OCI-LY3 (cell line): Measurements from ENCODE around the gene HOXD12.

Experiments
- H2AFZ ChIP-seq: fragments of 200-600, 300-600 bp; shearing (Covaris generic); 2 replicates; pipeline ENCODE4 v1.6.0; 2014; ENCODE audit warnings: antibody characterized with exemption, low read depth, low read length
- H3K27ac ChIP-seq: fragments of 200-600, 300-600 bp; sonication (generic); 2 replicates; pipeline ENCODE4 v1.5.1; 2014; ENCODE audit warnings: mild to moderate bottlenecking, low read length, moderate library complexity, mixed read lengths
- H3K27me3 ChIP-seq: fragments of 200-600, 300-600 bp; sonication (generic); 2 replicates; pipeline ENCODE4 v1.6.1; 2014; ENCODE audit warnings: low read depth, low read length, mixed read lengths
- H3K36me3 ChIP-seq: fragments of 200-600, 300-600 bp; sonication (generic); replicated peaks from 2 replicates; pipeline ENCODE3; 2014; ENCODE audit warnings: low read depth, low read length, mixed read lengths
- H3K4me1 ChIP-seq: fragments of 300-600, 200-600 bp; sonication (generic); 2 replicates; pipeline ENCODE4 v1.6.1; 2014; ENCODE audit warnings: low read length, mixed read lengths
- H3K4me2 ChIP-seq: fragments of 200-600, 300-600 bp; sonication (generic); 2 replicates; pipeline ENCODE4 v1.6.1; 2014; ENCODE audit warnings: low read length, mixed read lengths
- H3K4me3 ChIP-seq: fragments of 300-600, 200-600 bp; sonication (generic); 2 replicates; pipeline ENCODE4 v1.5.1; 2014; ENCODE audit warnings: antibody characterized with exemption, mild to moderate bottlenecking, low read length, moderate library complexity
- H3K79me2 ChIP-seq: fragments of 300-600, 200-600 bp; shearing (Covaris generic); 2 replicates; pipeline ENCODE4 v1.6.1; 2014; ENCODE audit warnings: mild to moderate bottlenecking, low read length, mixed read lengths
- H3K9ac ChIP-seq: fragments of 300-600, 200-600 bp; shearing (Covaris generic); 2 replicates; pipeline ENCODE4 v1.6.0; 2014; ENCODE audit warnings: mild to moderate bottlenecking, low read length, moderate library complexity
- H3K9me3 ChIP-seq: fragments of 200-600, 300-600 bp; shearing (Covaris generic); 2 replicates; pipeline ENCODE4 v1.6.1; 2014; ENCODE audit warnings: low read length, mixed read lengths; ENCODE audit not compliant: insufficient read depth
- H4K20me1 ChIP-seq: fragments of 200-600, 300-600 bp; sonication (generic); 2 replicates; pipeline ENCODE4 v1.6.1; 2016; ENCODE audit warnings: low read length, mixed read lengths; ENCODE audit not compliant: insufficient read depth
- EZH2phosphoT487 ChIP-seq: fragments of 200-600 bp; shearing (Covaris generic); IDR thresholded peaks from 2 replicates; pipeline ENCODE4 v1.6.1; 2018; ENCODE audit warnings: antibody characterized with exemption, mixed run types, low read depth
- TF ChIP-seq, protein P1 (sequence below): fragments of 200-600, 300-600 bp; sonication (generic); IDR thresholded peaks from 2 replicates; pipeline ENCODE4 v1.5.1; 2014; ENCODE audit warnings: antibody characterized with exemption, low read length, low read depth

Gene HOXD12

GRCh38 chr2:176124110-176124946, 24.7 kb downstream of the HOXD12 start:
- Histone ChIP-seq H3K27me3 (no peaks in the 10 kb centered on the region), H3K4me3 (no peak overlapping the region), H3K79me2 (no peaks in the 10 kb centered on the region), H3K4me1 (no peaks in the 10 kb centered on the region), H3K36me3 (no peaks in the 10 kb centered on the region), H3K9me3 (no peaks in the 10 kb centered on the region), H3K4me2 (no peak overlapping the region), H3K9ac (no peak overlapping the region), H4K20me1 (no peaks in the 10 kb centered on the region), H3K27ac (no peak overlapping the region), H2AFZ (no peak overlapping the region)
- TF ChIP-seq EZH2phosphoT487 = no peak
- TF ChIP-seq, protein P1, sequence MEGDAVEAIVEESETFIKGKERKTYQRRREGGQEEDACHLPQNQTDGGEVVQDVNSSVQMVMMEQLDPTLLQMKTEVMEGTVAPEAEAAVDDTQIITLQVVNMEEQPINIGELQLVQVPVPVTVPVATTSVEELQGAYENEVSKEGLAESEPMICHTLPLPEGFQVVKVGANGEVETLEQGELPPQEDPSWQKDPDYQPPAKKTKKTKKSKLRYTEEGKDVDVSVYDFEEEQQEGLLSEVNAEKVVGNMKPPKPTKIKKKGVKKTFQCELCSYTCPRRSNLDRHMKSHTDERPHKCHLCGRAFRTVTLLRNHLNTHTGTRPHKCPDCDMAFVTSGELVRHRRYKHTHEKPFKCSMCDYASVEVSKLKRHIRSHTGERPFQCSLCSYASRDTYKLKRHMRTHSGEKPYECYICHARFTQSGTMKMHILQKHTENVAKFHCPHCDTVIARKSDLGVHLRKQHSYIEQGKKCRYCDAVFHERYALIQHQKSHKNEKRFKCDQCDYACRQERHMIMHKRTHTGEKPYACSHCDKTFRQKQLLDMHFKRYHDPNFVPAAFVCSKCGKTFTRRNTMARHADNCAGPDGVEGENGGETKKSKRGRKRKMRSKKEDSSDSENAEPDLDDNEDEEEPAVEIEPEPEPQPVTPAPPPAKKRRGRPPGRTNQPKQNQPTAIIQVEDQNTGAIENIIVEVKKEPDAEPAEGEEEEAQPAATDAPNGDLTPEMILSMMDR = no peak

- H2AFZ ChIP-seq = no peak overlapping the region
- H4K20me1 ChIP-seq = no peaks in the 10 kb centered on the region
- H3K36me3 ChIP-seq = no peaks in the 10 kb centered on the region
- no peaks in the 10 kb centered on the region for H3K9me3 ChIP-seq
- H3K4me1 ChIP-seq = no peaks in the 10 kb centered on the region
- H3K27me3 ChIP-seq = no peaks in the 10 kb centered on the region
- H3K4me2 ChIP-seq = no peak overlapping the region
- H3K4me3 ChIP-seq = no peak overlapping the region
- H3K27ac ChIP-seq = no peak overlapping the region
- TF ChIP-seq, protein P1 = no peak
- no peak for TF ChIP-seq EZH2phosphoT487
- H3K79me2 ChIP-seq = no peaks in the 10 kb centered on the region
- no peak overlapping the region for H3K9ac ChIP-seq
Observed at GRCh38 chr2:176124947-176125771, 25.6 kb downstream of the HOXD12 start.

DNA sequence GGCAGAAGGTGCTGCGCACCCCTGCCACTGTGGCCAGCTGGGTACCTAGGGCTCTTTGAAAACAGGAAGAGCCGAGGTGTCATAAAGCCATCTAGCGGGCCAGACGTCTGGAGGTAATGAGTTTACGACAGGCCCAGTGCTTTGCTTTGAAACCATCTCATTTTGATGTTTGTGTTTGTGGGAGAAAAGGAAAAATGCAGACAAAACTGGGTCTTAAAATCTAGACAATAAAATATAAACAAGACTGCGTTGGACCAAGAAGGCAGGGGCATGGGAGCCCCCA, 26.1 kb downstream of the HOXD12 start:
- H3K79me2 ChIP-seq = no peaks in the 10 kb centered on the region
- no peak for TF ChIP-seq EZH2phosphoT487
- TF ChIP-seq, protein P1 = no peak
- no peaks in the 10 kb centered on the region for H3K36me3 ChIP-seq
- H3K27me3 ChIP-seq = no peaks in the 10 kb centered on the region
- H3K4me3 ChIP-seq = no peak overlapping the region
- no peaks in the 10 kb centered on the region for H3K9me3 ChIP-seq
- H3K27ac ChIP-seq = no peak overlapping the region
- no peak overlapping the region for H3K9ac ChIP-seq
- no peak overlapping the region for H2AFZ ChIP-seq
- no peak overlapping the region for H3K4me2 ChIP-seq
- H3K4me1 ChIP-seq = no peaks in the 10 kb centered on the region
- no peaks in the 10 kb centered on the region for H4K20me1 ChIP-seq
